Right kidney (tissue), 1 donor: ENCODE measurements around the gene PRKN.

Experiments
- DNase-seq: peaks from one replicate; pipeline ENCODE4 v3.0.0-alpha.2; 2016

PRKN gene

GRCh38 chr6:161438430-161439030, 1289.0 kb downstream of the PRKN start:
- no peak for DNase-seq

GRCh38 chr6:161437851-161438250, 1289.7 kb downstream of the PRKN start:
- DNase-seq: no peak

GRCh38 chr6:161436106-161436876, 1291.3 kb downstream of the PRKN start:
- no peak for DNase-seq

- DNase-seq: no peak
These were observed 1291.9 kb downstream of the PRKN start for GRCh38 chr6:161435748-161436070.

DNA sequence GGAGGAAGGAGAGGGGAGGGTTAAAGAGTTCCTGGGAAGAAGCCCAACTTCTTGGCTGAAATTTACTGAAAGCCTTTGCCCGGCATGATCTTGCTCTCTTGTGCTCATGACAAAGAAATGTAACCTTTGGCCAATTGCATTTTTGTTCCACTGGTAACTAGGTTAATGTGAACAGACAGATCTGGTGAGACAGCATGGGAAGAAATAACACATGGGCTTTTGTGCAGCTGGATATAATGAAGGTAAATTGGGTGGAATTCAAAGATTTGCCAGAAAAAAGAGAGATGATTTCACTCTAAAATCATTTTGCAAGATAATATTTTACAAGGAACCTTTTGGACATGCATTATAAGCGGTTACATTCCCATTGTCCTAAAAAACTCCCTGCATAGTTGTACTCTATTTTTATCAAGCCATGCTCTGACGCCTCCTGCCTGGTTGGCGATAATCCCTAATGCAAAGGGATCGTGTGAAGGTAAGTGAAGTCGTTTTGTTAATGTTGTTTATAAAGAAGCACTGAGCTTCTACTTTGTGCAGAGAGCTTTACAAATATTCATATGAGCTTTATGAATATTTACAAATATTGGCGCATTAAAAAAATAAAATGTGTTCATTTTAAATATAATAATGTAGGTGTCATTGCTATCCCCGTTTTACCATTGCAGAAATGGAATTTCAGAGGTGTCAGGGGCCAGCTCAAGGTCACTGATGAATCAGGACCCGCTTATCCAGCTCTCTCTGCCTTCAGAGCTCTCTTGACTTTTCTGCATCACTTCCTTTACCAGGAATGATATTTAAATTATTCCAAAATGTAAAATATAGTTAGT, 1292.4 kb downstream of the PRKN start:
- no peak for DNase-seq

DNA sequence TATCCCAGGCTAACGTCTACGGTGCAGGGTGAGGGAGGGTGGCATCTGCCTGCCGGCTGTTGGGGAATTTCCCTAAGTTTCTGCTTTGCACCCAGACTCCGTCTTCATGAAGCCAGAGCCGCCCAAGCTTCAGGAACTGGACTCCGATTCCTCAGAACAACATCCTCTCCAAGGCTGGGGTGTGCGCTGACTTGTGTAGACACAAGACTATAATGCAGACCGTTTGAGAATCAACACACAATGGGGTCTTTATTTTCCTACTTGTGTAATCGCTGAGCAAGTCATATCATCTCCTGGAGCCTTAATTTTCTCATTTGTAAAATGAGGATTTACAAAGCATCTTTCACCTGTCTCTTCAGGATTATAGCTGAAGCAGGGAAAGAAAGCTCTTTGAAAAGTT, 1293.2 kb downstream of the PRKN start:
- no peak for DNase-seq

DNA sequence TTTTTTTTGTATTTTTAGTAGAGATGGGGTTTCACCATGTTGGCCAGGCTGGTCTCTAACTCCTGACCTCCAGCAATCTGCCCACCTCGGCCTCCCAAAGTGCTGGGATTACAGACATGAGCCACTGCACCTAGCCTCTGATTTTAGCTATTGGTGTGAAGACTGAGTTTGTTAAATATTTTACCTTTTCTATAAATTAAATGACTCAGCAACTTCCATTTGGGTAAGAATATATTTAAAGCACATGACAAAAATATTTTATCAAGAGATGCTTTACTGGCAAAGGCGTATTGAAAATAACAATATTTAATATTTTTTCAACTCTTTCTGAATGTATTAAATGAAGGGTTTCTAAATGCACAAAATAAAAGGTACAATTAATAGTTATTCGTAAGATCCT, 1295.0 kb downstream of the PRKN start:
- DNase-seq: no peak

- DNase-seq: no peak
These were observed 1297.6 kb downstream of the PRKN start for GRCh38 chr6:161429921-161430490.

- no peak for DNase-seq
These were observed 1303.1 kb downstream of the PRKN start for GRCh38 chr6:161424421-161424820.

DNA sequence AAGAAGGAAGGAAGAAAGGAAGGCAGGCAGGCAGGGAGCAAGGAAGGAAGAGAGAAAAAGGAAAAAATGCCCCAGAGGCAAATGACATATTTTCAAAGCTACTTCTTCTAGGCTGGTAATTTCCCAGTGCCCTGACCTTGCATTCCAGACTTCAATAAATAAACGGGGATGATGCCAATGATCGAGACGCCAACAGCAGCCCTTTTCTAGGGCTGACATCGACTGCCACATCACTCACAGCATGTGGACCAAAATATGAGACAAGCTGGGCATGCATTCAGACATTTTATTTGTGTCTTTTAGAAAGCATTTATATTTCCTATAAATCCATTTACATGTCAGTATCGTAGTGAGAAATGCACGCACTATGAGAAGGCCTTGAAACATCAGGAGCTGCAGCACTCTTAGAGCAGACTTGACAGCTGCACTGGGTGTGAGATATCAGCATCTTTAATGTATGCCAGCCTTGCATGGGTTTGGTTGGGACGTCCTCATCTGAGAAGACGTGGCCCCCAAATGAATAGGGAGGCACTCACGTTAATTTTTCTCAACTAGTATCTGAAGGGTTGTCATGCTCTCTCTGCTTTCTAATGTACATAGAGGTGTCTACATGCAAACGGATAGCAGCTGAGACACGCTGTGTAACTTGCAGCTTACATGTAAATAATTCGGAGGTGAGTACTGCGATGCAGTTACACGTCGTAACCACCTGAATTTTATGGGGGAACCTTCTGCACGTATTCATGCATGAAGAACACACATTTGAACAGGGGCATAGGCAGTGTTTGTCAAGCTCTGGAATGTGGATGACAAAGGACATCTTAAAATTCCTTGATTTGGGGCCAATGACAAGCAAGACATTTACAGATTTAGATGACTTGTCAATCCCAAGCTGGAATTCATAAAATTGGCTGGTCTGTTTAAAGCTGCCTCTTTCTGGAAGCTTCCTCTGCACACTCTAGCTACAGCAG, 1304.6 kb downstream of the PRKN start:
- no peak for DNase-seq

- DNase-seq: peak; percentile 60
These were observed 1309.1 kb downstream of the PRKN start for GRCh38 chr6:161418463-161418945.

GRCh38 chr6:161417717-161418462, 1309.7 kb downstream of the PRKN start:
- no peak for DNase-seq

DNA sequence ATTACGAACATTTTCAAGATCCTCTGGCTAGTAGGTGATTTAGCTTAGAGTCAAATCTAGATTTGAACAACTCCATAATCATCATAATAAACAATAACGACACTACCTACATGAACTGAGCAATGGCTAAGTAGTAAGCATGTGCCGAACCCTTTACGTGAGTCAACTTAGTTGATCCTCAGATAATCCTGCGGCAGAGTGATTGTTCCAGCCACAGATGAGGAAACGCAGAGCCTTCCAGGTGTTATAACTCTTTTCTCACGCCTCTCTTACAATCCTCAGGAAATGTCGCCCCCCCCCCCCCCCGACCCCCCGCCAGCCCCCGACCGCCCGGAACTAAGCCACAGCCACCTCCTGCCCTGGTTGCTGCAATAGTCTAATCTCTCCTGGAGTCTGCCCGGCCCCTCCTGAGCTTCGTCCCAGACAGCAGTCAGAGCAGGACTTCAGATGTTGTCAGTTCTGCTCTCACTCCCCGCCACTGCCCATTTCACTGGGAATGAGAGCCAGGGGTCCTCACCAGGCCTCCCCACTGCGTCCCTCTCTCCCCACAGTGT, 1312.2 kb downstream of the PRKN start:
- DNase-seq: no peak

- DNase-seq: no peak
These were observed 1312.9 kb downstream of the PRKN start for GRCh38 chr6:161414707-161415106.

GRCh38 chr6:161414180-161414579, 1313.4 kb downstream of the PRKN start:
- peak; percentile 45 for DNase-seq

- DNase-seq: no peak
These were observed 1314.2 kb downstream of the PRKN start for GRCh38 chr6:161413355-161413771.

DNA sequence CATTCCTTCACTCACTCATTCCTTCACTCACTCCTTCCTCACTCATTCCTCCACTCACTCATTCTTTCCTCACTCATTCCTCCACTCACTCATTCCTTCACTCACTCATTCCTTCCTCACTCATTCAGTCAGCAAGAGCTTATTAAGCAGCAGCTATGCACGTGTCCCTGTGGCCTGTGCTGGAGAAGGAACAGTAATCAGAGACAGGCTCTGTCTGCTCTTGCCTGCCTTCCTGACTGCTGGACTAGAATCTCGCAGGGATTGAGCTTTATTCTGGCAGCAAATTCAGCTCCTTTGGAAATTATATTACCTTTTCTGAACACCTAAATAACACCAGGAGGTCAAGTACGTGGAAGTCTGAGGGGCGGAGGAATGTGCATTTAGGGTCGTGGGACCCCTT, 1314.8 kb downstream of the PRKN start:
- no peak for DNase-seq

- DNase-seq: no peak
These were observed 1316.2 kb downstream of the PRKN start for GRCh38 chr6:161411265-161411944.

- no peak for DNase-seq
These were observed 1316.8 kb downstream of the PRKN start for GRCh38 chr6:161410736-161411135.

DNA sequence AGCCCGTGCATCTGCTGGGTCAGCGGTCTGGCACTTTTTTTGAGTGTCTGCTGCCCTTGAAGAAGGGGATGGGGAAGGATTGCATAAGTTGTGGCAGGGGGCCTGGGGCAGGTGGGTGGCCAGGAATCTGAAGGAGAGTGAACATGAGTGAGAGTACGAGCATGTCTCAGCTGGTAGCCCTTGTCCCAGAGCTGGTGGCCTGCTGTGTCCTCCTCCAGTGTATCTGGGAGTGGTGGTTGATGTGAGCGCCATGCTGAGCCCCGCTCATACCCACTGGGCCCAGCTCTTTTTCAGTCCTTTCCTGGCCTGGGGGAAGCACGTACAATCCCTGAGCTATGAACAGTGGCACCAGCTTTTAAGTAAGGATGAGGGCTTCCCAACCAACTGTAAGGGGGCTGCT, 1317.5 kb downstream of the PRKN start:
- no peak for DNase-seq
